ENCODE results near the gene MYH15.

Gene MYH15

GRCh38 chr3:108441071-108441507 lies 69.3 kb downstream of the MYH15 start:
- Histone ChIP-seq H3K4me2 (ENCODE audit: low read length) (no peak overlapping the region), H3K4me3 (ENCODE audit: low read depth, low read length) (no peak overlapping the region), H3K9ac (no peak overlapping the region), H3K4me1 (no peaks in the 10 kb centered on the region), H3K79me2 (no peaks in the 10 kb centered on the region), H3K27ac (no peak overlapping the region), H3K36me3 (ENCODE audit: control insufficient read depth, insufficient read depth, low read length) (no peaks in the 10 kb centered on the region), H3K9me3 (ENCODE audit: control insufficient read depth, low read length) (no peaks in the 10 kb centered on the region), H2AFZ (no peak overlapping the region), H3K27me3 (ENCODE audit: control insufficient read depth, insufficient read depth, low read length) (no peaks in the 10 kb centered on the region)
- TF ChIP-seq CTCF (IDR thresholded peaks at IDR 0.05): no peak

GRCh38 chr3:108438542-108438941 lies 71.9 kb downstream of the MYH15 start:
- Histone ChIP-seq H3K9me3 (ENCODE audit: control insufficient read depth, low read length) (no peaks in the 10 kb centered on the region), H2AFZ (no peak overlapping the region), H3K4me2 (ENCODE audit: low read length) (no peak overlapping the region), H3K9ac (no peak overlapping the region), H3K27ac (no peak overlapping the region), H3K27me3 (ENCODE audit: control insufficient read depth, insufficient read depth, low read length) (no peaks in the 10 kb centered on the region), H3K79me2 (no peaks in the 10 kb centered on the region), H3K4me1 (no peaks in the 10 kb centered on the region), H3K36me3 (ENCODE audit: control insufficient read depth, insufficient read depth, low read length) (no peaks in the 10 kb centered on the region), H3K4me3 (ENCODE audit: low read depth, low read length) (no peak overlapping the region)
- no peak for TF ChIP-seq CTCF (IDR thresholded peaks at IDR 0.05)

- Histone ChIP-seq H2AFZ (no peak overlapping the region), H3K4me3 (ENCODE audit: low read depth, low read length) (no peak overlapping the region), H3K9ac (no peak overlapping the region), H3K79me2 (no peaks in the 10 kb centered on the region), H3K27ac (no peak overlapping the region), H3K9me3 (ENCODE audit: control insufficient read depth, low read length) (no peaks in the 10 kb centered on the region), H3K36me3 (ENCODE audit: control insufficient read depth, insufficient read depth, low read length) (no peaks in the 10 kb centered on the region), H3K27me3 (ENCODE audit: control insufficient read depth, insufficient read depth, low read length) (no peaks in the 10 kb centered on the region), H3K4me1 (no peaks in the 10 kb centered on the region), H3K4me2 (ENCODE audit: low read length) (no peak overlapping the region)
- no peak for TF ChIP-seq CTCF (IDR thresholded peaks at IDR 0.05)
These were observed 73.0 kb downstream of the MYH15 start for GRCh38 chr3:108437439-108437838.

GRCh38 chr3:108433928-108434327 lies 76.5 kb downstream of the MYH15 start:
- Histone ChIP-seq H3K4me1 (no peaks in the 10 kb centered on the region), H3K36me3 (ENCODE audit: control insufficient read depth, insufficient read depth, low read length) (no peaks in the 10 kb centered on the region), H3K27me3 (ENCODE audit: control insufficient read depth, insufficient read depth, low read length) (no peaks in the 10 kb centered on the region), H3K9ac (no peak overlapping the region), H3K9me3 (ENCODE audit: control insufficient read depth, low read length) (no peaks in the 10 kb centered on the region), H3K4me2 (ENCODE audit: low read length) (no peak overlapping the region), H3K27ac (no peak overlapping the region), H2AFZ (no peak overlapping the region), H3K79me2 (no peaks in the 10 kb centered on the region), H3K4me3 (ENCODE audit: low read depth, low read length) (no peak overlapping the region)
- no peak for TF ChIP-seq CTCF (IDR thresholded peaks at IDR 0.05)

- no peaks in the 10 kb centered on the region for H3K79me2 ChIP-seq
- no peak for TF ChIP-seq CTCF (IDR thresholded peaks at IDR 0.05)
- H3K27ac ChIP-seq: no peak overlapping the region
- no peak overlapping the region for H2AFZ ChIP-seq
- no peaks in the 10 kb centered on the region for H3K36me3 ChIP-seq (ENCODE audit: control insufficient read depth, insufficient read depth, low read length)
- H3K4me3 ChIP-seq (ENCODE audit: low read depth, low read length): no peak overlapping the region
- H3K4me1 ChIP-seq: no peaks in the 10 kb centered on the region
- no peak overlapping the region for H3K4me2 ChIP-seq (ENCODE audit: low read length)
- no peaks in the 10 kb centered on the region for H3K9me3 ChIP-seq (ENCODE audit: control insufficient read depth, low read length)
- H3K9ac ChIP-seq: no peak overlapping the region
- no peaks in the 10 kb centered on the region for H3K27me3 ChIP-seq (ENCODE audit: control insufficient read depth, insufficient read depth, low read length)
These were observed 78.0 kb downstream of the MYH15 start for GRCh38 chr3:108432431-108432830.
